Breast epithelium (tissue), 4 donors: ENCODE measurements around the gene OR2T6. TPM values are rescaled to one million over a fixed set of nuclear protein-coding genes. Genes with fewer than 3 reads are reported as not detected.

Experiments used
- DNase-seq, 2 donors: peaks; one replicate each; pipeline ENCODE4 v3.0.0-alpha.2; 2019; ENCODE audit warnings: low spot score in 2 of 2
- H3K27ac ChIP-seq, 2 donors: fragments of 200-600 bp; sonication (generic) in 1 of 2; one replicate each; pipeline ENCODE4 v1.5.1; 2016 to 2019; ENCODE audit warnings: mild to moderate bottlenecking in 1 of 2
- H3K27me3 ChIP-seq, 2 donors: fragments of 200-600 bp; sonication (generic) in 1 of 2; one replicate each; pipeline versions ENCODE4 v1.5.1 to v1.6.0; 2017 to 2019; ENCODE audit warnings: control low read depth in 1 of 2, mild to moderate bottlenecking in 1 of 2
- H3K36me3 ChIP-seq: fragments of 200-600 bp; one replicate; pipeline ENCODE4 v1.5.1; 2019
- H3K4me1 ChIP-seq, 2 donors: fragments of 200-600 bp; sonication (generic); one replicate each; pipeline ENCODE4 v1.5.1; 2016 to 2019; ENCODE audit warnings: control low read depth in 1 of 2
- H3K4me3 ChIP-seq, 3 donors: fragments of 200-600 bp; sonication (generic); 1 replicate in 2 of 3; 2 replicates in 1 of 3; pipeline ENCODE4 v1.5.1; 2016 to 2019; ENCODE audit warnings: mild to moderate bottlenecking in 3 of 3, moderate library complexity in 2 of 3
- H3K9me3 ChIP-seq, 2 donors: fragments of 200-600 bp; sonication (generic) in 1 of 2; one replicate each; pipeline ENCODE4 v1.5.1; 2016 to 2019; ENCODE audit warnings: control low read depth in 1 of 2
- CTCF ChIP-seq, 3 donors: fragments of 450-650 bp; IDR thresholded peaks; one replicate each; pipeline ENCODE4 v1.5.1; 2016 to 2017; ENCODE audit warnings: antibody characterized with exemption in 3 of 3, mild to moderate bottlenecking in 3 of 3, moderate library complexity in 3 of 3
- POLR2A ChIP-seq: fragments of 450-650 bp; IDR thresholded peaks from one replicate; pipeline ENCODE4 v1.6.1; 2016; ENCODE audit warnings: antibody characterized with exemption, mild to moderate bottlenecking, moderate library complexity
- POLR2AphosphoS5 ChIP-seq, 3 donors: sonication (generic); formaldehyde crosslinking; IDR thresholded peaks; one replicate each; pipeline ENCODE4 v1.6.1; 2017; ENCODE audit warnings: antibody characterized with exemption in 3 of 3
- intact Hi-C: fragments of 100-400 bp; cut with DNase I; formaldehyde crosslinking; loops from one replicate; pipeline ENCODE4 v1.15.1; 2023; ENCODE audit warnings: low total_unique reads
- total RNA-seq, 3 donors: library from RNA; depleted of rRNA; stranded (reverse); fragments of >200 nt; gene quantifications; one replicate each; pipeline ENCODE4 v1.1.0, GENCODE V29; 2016

OR2T6 gene
- total RNA-seq: not detected

GRCh38 chr1:248375446-248375845 is at the start of gene OR2T6:
Gene OR2T6 (plus strand): TSS chr1:248375746. CDS start chr1:248387609, 11,863 bp downstream.
- no peaks in the 10 kb centered on the region for H3K27me3 ChIP-seq
- no peak for DNase-seq
- H3K27ac ChIP-seq: no peak within 1 kb of the TSS
- intact Hi-C loops: no loop called here
- H3K36me3 ChIP-seq: no peaks in the 10 kb centered on the region
- peaks cover 0 to 8% of the 10 kb centered on the region in 2 donors for H3K9me3 ChIP-seq
- no peaks in the 10 kb centered on the region for H3K4me1 ChIP-seq
- TF ChIP-seq POLR2A (no peak), CTCF (IDR thresholded peaks at IDR 0.05) (no peak), POLR2AphosphoS5 (IDR thresholded peaks at IDR 0.05) (no peak)
- no peak within 1 kb of the TSS for H3K4me3 ChIP-seq

- Histone ChIP-seq H3K4me1 (no peaks in the 10 kb centered on the region), H3K27me3 (no peaks in the 10 kb centered on the region), H3K36me3 (no peaks in the 10 kb centered on the region), H3K4me3 (no peak overlapping the region), H3K9me3 (no peaks in the 10 kb centered on the region), H3K27ac (no peak overlapping the region)
- intact Hi-C loops: no loop called here
- no peak for TF ChIP-seq POLR2AphosphoS5 (IDR thresholded peaks at IDR 0.05)
- TF ChIP-seq POLR2A: no peak
- no peak for TF ChIP-seq CTCF (IDR thresholded peaks at IDR 0.05)
- no peak for DNase-seq
Observed at GRCh38 chr1:248343451-248343850, 32.1 kb upstream of the OR2T6 start.

- H3K4me3 ChIP-seq: no peak within 1 kb of the TSS
- H3K27ac ChIP-seq: no peak within 1 kb of the TSS
- H3K9me3 ChIP-seq: no peaks in the 10 kb centered on the region
- no peaks in the 10 kb centered on the region for H3K36me3 ChIP-seq
- TF ChIP-seq CTCF (IDR thresholded peaks at IDR 0.05): no peak
- no peaks in the 10 kb centered on the region for H3K27me3 ChIP-seq
- DNase-seq: no peak
- H3K4me1 ChIP-seq: no peaks in the 10 kb centered on the region
- intact Hi-C loops: no loop called here
Observed at GRCh38 chr1:248348475-248348874, 27.1 kb upstream of the OR2T6 start, which contains the start of gene OR14C36. Gene OR14C36 (plus strand): TSS chr1:248348775. CDS start chr1:248348775, 0 bp downstream.

- Histone ChIP-seq H3K27ac (no peak overlapping the region), H3K9me3 (peaks cover 0 to 5% of the 10 kb centered on the region in 2 donors), H3K4me1 (no peaks in the 10 kb centered on the region), H3K36me3 (no peaks in the 10 kb centered on the region), H3K4me3 (no peak overlapping the region), H3K27me3 (no peaks in the 10 kb centered on the region)
- TF ChIP-seq CTCF (IDR thresholded peaks at IDR 0.05) (no peak), POLR2AphosphoS5 (IDR thresholded peaks at IDR 0.05) (no peak), POLR2A (no peak)
- no peak for DNase-seq
- intact Hi-C loops: no loop called here
Observed at GRCh38 chr1:248359415-248359814, 16.1 kb upstream of the OR2T6 start.

- Histone ChIP-seq H3K27ac (no peak within 1 kb of the TSS), H3K4me1 (no peaks in the 10 kb centered on the region)
- TF ChIP-seq POLR2AphosphoS5 (IDR thresholded peaks at IDR 0.05) (no peak), CTCF (IDR thresholded peaks at IDR 0.05) (no peak), POLR2A (no peak)
Observed at GRCh38 chr1:248361121-248361715, 14.3 kb upstream of the OR2T6 start, which contains the start of gene OR2T4. Gene OR2T4 (plus strand): TSS chr1:248361665. CDS start chr1:248361665, 0 bp downstream.

More at GRCh38 chr1:248361121-248361715, 14.3 kb upstream of the OR2T6 start, which contains the start of gene OR2T4:
- Histone ChIP-seq H3K9me3 (peaks cover 0 to 8% of the 10 kb centered on the region in 2 donors), H3K36me3 (no peaks in the 10 kb centered on the region), H3K27me3 (no peaks in the 10 kb centered on the region), H3K4me3 (no peak within 1 kb of the TSS)
- intact Hi-C loops: no loop called here
- no peak for DNase-seq
